NK-92 (cell line): ENCODE measurements around the gene TMA7.
A peak's percentile ranks its signal among the peaks of the same experiment; 100 is the strongest.
"Not testable (repeated sequence)": the region's sequence is repeated elsewhere in the genome, so short reads cannot be mapped to it uniquely, and the experiment has no call there.

Experiments
- DNase-seq: peaks from one replicate; lab custom pipeline; 2025; ENCODE audit not compliant: unreplicated experiment; lab: John Stamatoyannopoulos, UW

TMA7 gene

GRCh38 chr3:48435774-48436476 is 4.1 kb upstream of the TMA7 start:
- DNase-seq: no peak

- DNase-seq: no peak
These were observed 3.6 kb upstream of the TMA7 start for GRCh38 chr3:48436477-48436787.

- DNase-seq: no peak
These were observed 3.2 kb upstream of the TMA7 start for GRCh38 chr3:48436855-48437254.

GRCh38 chr3:48437812-48438211 is 2.2 kb upstream of the TMA7 start:
- no peak for DNase-seq

GRCh38 chr3:48440590-48440958 is 517 bp downstream of the TMA7 start:
- no peak for DNase-seq

GRCh38 chr3:48441940-48442339 is 1.9 kb downstream of the TMA7 start:
- no peak for DNase-seq

- DNase-seq: no peak
These were observed 5.3 kb downstream of the TMA7 start for GRCh38 chr3:48445277-48445882.

- no peak for DNase-seq
These were observed 6.0 kb downstream of the TMA7 start for GRCh38 chr3:48446043-48446424.

- peak; percentile 34 for DNase-seq
These were observed 6.6 kb downstream of the TMA7 start, which contains the start of gene ATRIP for GRCh38 chr3:48446425-48447193. ATRIP (plus strand) TSS chr3:48446737; CDS start chr3:48446846, 109 bp downstream.

GRCh38 chr3:48451270-48451669 is 11.2 kb downstream of the TMA7 start:
- DNase-seq: no peak

GRCh38 chr3:48456456-48456855 is 16.4 kb downstream of the TMA7 start:
- DNase-seq: no peak

- no peak for DNase-seq
These were observed 19.3 kb downstream of the TMA7 start for GRCh38 chr3:48459331-48459730.

GRCh38 chr3:48459773-48460516 is 19.9 kb downstream of the TMA7 start:
- no peak for DNase-seq

- DNase-seq: no peak
These were observed 20.5 kb downstream of the TMA7 start for GRCh38 chr3:48460517-48460902.

GRCh38 chr3:48461767-48462166 is 21.7 kb downstream of the TMA7 start:
- not testable (repeated sequence) for DNase-seq

GRCh38 chr3:48463703-48464102 is 23.6 kb downstream of the TMA7 start:
- DNase-seq: no peak

GRCh38 chr3:48464713-48465221 is 24.7 kb downstream of the TMA7 start:
- DNase-seq: no peak

- DNase-seq: no peak
These were observed 25.1 kb downstream of the TMA7 start for GRCh38 chr3:48465237-48465530.

GRCh38 chr3:48465531-48466378 is 25.7 kb downstream of the TMA7 start:
- no peak for DNase-seq

GRCh38 chr3:48466386-48467109 is 26.5 kb downstream of the TMA7 start:
- no peak for DNase-seq
